ENCODE results near the gene TMEM100.
"Not testable (repeated sequence)": the region's sequence is repeated elsewhere in the genome, so short reads cannot be mapped to it uniquely, and the experiment has no call there.

Gene TMEM100

DNA sequence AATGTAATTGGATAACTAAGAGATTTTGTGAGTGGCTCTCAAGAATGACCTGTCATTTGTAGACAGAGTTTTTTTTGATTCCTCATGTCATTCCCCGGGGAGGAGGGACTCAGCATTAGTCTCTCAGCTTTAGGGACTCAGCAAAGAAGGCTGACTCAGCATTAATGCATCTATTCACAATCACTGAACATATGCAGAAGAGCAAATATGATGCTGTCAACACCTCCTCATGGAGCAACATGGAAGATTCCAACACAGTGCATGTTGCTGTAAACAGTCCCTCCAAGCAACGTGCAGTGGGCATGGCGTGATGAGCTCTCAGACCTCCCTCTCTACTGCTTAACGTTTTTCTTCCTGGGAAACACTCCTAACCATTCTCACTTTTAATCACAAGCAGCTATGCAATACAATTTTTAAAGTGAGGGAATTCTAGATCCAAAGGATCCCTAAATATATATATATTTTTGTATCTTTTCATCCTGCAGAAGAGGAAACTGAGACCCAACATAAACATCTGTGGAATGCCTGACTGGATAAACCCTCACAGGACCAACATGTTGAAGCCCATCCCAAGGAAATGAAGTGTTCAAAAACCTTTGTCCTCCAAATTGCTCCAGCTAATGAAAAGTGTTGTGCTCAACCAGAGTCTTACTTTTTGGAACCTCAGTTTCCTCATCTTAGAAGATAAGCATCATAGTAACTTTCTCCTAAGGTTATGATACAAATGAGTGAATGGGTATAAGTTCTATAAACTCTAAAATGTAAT, 38.9 kb downstream of the TMEM100 start:
- no peak for DNase-seq

DNA sequence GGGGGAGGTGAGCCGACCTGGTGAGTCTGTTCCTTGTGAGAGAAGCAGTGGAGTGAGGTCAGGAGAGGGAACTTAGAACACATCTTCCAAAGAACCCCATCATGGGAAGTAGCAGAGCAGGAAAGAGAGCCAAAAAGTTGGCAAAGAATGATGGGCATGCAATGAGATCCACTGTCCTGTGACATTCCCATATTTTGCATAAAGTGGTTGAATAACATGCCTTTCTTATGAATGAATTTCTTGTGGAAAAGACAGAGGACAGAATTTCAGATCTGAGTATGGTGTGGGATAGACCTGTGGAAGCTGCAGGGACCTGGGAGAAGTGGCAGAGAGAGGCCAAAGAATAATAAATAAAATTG, 41.3 kb downstream of the TMEM100 start:
- DNase-seq, result no peak

DNA sequence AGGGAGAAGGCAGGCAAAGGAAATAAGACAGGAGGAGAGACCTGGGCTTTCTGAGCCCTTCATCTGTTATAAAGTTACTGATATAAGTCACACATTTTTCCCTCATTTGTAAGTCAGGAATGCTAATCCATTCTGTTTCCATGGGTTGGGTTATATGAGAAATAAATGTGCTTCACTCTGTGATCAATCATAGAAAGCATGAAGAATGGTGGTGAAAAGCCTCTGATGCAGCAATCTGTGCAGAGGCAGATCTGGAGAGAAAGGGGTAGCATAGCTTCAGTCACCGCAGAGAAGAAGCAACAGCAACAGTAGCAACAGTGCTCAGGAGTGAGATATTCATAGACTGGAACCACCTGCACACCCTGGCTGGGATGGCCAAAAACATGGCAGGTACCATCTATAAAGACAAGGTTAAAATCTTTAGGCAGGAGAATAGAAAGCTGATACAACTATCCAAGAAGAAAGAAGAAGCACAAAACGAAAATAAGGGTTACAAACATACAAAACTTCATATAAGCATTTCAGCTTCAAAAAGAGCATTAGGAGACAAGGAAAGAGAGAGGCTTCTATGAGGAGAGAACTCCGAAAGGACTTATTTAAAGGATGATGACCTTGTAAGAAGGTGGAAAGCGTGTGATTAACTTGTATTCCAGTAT, 41.9 kb downstream of the TMEM100 start:
- DNase-seq, result no peak

DNA sequence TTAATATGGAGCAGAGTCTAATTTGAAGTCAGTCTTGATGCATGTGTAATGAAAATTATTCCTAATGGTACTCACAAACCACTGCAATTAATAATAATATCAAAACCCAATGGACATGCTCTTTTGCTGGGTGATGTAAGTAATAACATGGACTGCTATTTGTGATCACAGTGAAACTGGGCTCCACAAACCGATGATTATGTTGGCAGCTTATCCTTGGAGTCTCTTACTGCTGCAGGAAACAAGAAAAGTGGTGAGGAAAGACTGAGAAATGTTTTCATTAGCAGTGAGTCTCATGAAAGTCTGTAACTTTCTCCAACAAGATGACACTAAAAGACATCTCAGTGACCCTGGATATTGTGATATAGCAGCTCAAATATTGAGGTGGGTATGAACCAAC, 45.2 kb downstream of the TMEM100 start:
- DNase-seq, result no peak

DNA sequence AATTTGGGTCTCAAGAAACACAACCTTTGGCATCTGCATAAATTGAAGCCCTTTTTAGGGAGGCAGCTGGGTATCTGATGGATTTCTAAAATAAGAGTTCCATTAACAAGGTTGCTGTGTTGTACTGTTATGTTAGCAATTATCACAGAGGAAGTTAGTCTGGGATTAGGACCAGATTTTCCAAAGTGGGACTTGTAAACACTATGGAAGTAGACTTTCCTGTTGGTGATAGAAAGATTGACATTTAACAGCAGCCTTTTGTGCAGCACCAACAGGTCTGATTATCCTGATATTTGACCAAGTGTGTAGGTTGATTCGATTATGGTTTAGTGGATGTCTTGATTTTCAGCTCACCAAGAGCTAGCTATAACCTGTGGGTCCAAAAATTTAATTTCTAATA, 46.4 kb downstream of the TMEM100 start:
- DNase-seq, result no peak

DNA sequence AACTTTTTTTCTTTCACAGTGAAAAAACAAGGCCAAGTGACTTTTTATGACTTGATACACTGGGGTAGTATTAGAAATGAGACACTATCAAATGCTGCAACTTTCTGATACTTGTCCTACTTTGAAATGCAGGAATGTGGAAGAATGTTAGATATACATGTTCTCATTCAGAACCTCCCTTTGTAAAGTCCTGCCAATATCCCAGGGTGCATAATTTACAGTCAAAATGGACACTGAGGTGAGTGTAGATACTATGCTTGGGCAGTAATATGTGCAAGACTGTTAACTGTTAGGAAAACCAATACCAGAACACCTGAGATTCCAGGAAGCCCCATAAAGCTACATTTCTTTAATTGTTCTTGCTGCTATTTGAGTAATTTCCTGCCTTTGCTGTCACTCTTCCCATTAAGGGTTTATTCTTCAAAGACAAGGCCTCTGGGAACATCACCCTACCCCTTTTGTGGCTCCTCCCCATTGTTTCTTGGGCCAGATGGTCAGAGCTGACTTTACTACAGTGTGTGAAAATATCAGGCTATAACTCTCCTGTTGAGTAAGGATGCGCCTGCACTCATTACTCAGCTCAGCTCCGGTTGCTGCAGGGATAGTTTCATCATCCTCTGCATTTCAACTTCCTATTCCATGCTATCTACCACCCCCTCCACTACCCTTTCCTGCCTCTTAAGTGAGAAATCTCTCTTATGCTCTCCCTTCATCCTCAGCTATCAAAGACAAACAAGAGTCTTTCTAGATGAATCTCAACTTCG, 48.7 kb downstream of the TMEM100 start:
- no peak for DNase-seq

DNA sequence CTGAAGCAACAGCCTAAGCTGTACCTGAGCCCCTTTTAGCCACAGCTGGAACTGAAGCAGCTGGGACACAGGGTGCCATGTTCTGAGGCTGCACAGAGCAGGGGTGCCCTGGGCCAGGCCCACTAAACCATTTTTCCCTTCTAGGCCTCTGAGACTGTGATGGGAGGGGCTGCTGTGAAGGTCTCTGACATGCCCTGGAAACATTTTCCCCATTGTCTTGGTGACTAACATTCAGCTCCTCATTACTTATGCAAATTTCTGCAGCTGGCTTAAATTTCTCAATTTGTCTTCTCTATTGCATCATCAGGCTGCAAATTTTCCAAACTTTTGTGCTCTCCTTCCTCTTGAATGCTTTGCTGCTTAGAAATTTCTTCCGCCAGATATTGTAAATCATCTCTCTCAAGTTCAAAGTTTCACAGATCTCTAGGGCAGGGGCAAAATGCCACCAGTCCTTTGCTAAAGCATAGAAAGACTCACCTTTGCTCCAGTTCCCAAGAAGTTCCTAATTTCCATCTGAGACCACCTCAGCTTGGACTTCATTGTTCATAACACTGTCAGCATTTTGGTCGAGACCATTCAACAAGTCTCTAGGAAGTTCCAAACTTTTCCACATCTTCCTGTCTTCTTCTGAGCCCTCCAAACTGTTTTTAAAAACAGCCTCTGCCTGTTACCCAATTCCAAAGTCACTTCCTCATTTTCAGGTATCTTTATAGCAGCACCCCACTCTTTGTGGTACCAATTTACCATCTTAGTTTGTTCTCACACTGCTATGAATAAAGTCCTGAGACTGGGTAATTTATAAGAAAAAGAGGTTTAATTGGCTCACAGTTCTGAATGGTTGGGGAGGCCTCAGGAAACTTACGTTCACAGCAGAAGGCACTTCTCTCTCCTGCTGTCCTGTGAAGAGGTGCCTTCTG, 49.8 kb downstream of the TMEM100 start:
- no peak for DNase-seq

DNA sequence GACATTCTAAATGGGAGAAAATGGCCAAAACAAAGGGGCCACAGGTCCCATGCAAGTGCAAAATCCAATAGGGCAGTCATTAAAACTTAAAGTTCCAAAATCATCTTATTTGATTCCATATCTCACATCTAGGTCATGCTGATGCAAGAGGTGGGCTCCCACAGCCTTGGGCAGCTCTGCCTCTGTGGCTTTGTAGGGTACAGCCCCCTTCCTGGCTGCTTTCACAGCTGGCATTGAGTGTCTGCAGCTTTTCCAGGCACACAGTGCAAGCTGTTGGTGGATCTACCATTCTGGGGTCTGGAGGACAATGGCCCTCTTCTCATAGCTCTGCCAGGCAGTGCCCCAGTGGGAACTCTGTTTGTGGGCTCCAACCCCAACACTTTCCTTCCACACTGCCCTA, 50.7 kb downstream of the TMEM100 start:
- DNase-seq, result not testable (repeated sequence)

All from NCI-H187 treated with DMSO at 0.1 percent for 48 hours (cell line).